Mesenchymal stem cell (in vitro differentiated cells and primary cell): Measurements from ENCODE around the gene EML1.

ENCODE experiments used
- DNase-seq: peaks from one replicate; pipeline ENCODE4 v3.0.0-alpha.2; 2013
- H2AFZ ChIP-seq: one replicate; pipeline ENCODE4 v1.6.1; 2013; ENCODE audit warnings: low read depth, mild to moderate bottlenecking, control low read depth, inconsistent platforms, low read length, moderate library complexity
- H2AK5ac ChIP-seq: 2 replicates; pipeline ENCODE4 v1.6.1; 2013; ENCODE audit warnings: low read length, moderate library complexity, mild to moderate bottlenecking, inconsistent platforms; ENCODE audit not compliant: severe bottlenecking
- H2BK120ac ChIP-seq: one replicate; pipeline ENCODE4 v1.6.1; 2013; ENCODE audit warnings: low read depth, mild to moderate bottlenecking, inconsistent platforms, low read length, moderate library complexity
- H2BK12ac ChIP-seq, 2 experiments: one replicate each; pipeline ENCODE4 v1.6.1; 2013; ENCODE audit warnings: inconsistent platforms in 2 of 2, low read length in 2 of 2, mild to moderate bottlenecking in 2 of 2, moderate library complexity in 2 of 2, control low read depth in 1 of 2
- H2BK15ac ChIP-seq: one replicate; pipeline ENCODE4 v1.6.1; 2013; ENCODE audit warnings: mild to moderate bottlenecking, low read depth, inconsistent platforms; ENCODE audit not compliant: poor library complexity, severe bottlenecking
- H2BK5ac ChIP-seq: 2 replicates; pipeline ENCODE4 v1.6.1; 2013; ENCODE audit warnings: low read depth, mild to moderate bottlenecking, low read length, control low read depth, inconsistent platforms; ENCODE audit not compliant: poor library complexity, severe bottlenecking
- H3K14ac ChIP-seq, 2 experiments: one replicate each; pipeline ENCODE4 v1.6.1; 2013; ENCODE audit warnings: inconsistent platforms in 2 of 2, low read length in 2 of 2, control low read depth in 1 of 2, mild to moderate bottlenecking in 1 of 2, moderate library complexity in 1 of 2
- H3K18ac ChIP-seq, 2 experiments: one replicate each; pipeline ENCODE4 v1.6.1; 2013; ENCODE audit warnings: inconsistent platforms in 2 of 2, low read length in 2 of 2, control low read depth in 1 of 2, low read depth in 1 of 2, mild to moderate bottlenecking in 1 of 2
- H3K23ac ChIP-seq, 2 experiments: one replicate each; pipeline ENCODE4 v1.6.1; 2013; ENCODE audit warnings: inconsistent platforms in 2 of 2, low read length in 2 of 2, mild to moderate bottlenecking in 2 of 2, moderate library complexity in 2 of 2, control low read depth in 1 of 2
- H3K27ac ChIP-seq: 2 replicates; pipeline ENCODE4 v1.5.1; 2013; ENCODE audit warnings: mild to moderate bottlenecking, moderate library complexity, low read length, control low read depth, inconsistent platforms; ENCODE audit not compliant: poor library complexity, severe bottlenecking
- H3K27me3 ChIP-seq, 2 experiments: 2 replicates each; pipeline versions ENCODE4 v1.6.1 to v1.7.0; 2013; ENCODE audit warnings: low read length in 2 of 2, mild to moderate bottlenecking in 2 of 2, moderate library complexity in 2 of 2, control low read depth in 1 of 2, inconsistent platforms in 1 of 2; ENCODE audit not compliant: control insufficient read depth in 1 of 2, insufficient read depth in 1 of 2
- H3K36me3 ChIP-seq, 2 experiments: 2 replicates each; pipeline versions ENCODE4 v1.6.1 to v1.7.0; 2013; ENCODE audit warnings: low read length in 2 of 2, control low read depth in 1 of 2, inconsistent platforms in 1 of 2, low read depth in 1 of 2, mild to moderate bottlenecking in 1 of 2; ENCODE audit not compliant: insufficient read depth in 2 of 2, control insufficient read depth in 1 of 2
- H3K4ac ChIP-seq, 2 experiments: one replicate each; pipeline ENCODE4 v1.6.1; 2013; ENCODE audit warnings: inconsistent platforms in 2 of 2, low read length in 2 of 2, mild to moderate bottlenecking in 2 of 2, moderate library complexity in 2 of 2, control low read depth in 1 of 2, low read depth in 1 of 2
- H3K4me1 ChIP-seq: 2 replicates; pipeline ENCODE4 v1.6.1; 2013; ENCODE audit warnings: low read depth, low read length, control low read depth; ENCODE audit not compliant: control insufficient read depth, insufficient read depth
- H3K4me2 ChIP-seq: 2 replicates; pipeline ENCODE4 v1.6.1; 2013; ENCODE audit warnings: low read length, mild to moderate bottlenecking, inconsistent platforms; ENCODE audit not compliant: poor library complexity, severe bottlenecking
- H3K4me3 ChIP-seq, 2 experiments: 2 replicates each; pipeline versions ENCODE4 v1.5.1 to v1.7.0; 2013; ENCODE audit warnings: low read length in 2 of 2, mild to moderate bottlenecking in 2 of 2, control low read depth in 1 of 2, low read depth in 1 of 2; ENCODE audit not compliant: insufficient read depth in 1 of 2
- H3K79me1 ChIP-seq: replicated peaks from 2 replicates; pipeline ENCODE4 v1.6.1; 2013; ENCODE audit warnings: mild to moderate bottlenecking, control low read depth, low read length, inconsistent platforms; ENCODE audit not compliant: poor library complexity, severe bottlenecking
- H3K9ac ChIP-seq: 2 replicates; pipeline ENCODE4 v1.7.0; 2013; ENCODE audit warnings: mild to moderate bottlenecking, low read length, moderate library complexity
- H3K9me3 ChIP-seq: 2 replicates; pipeline ENCODE4 v1.7.0; 2013; ENCODE audit warnings: mild to moderate bottlenecking, low read length; ENCODE audit not compliant: control insufficient read depth
- H4K8ac ChIP-seq: one replicate; pipeline ENCODE4 v1.6.1; 2013; ENCODE audit warnings: inconsistent platforms, mild to moderate bottlenecking, low read length, moderate library complexity
- H4K91ac ChIP-seq: one replicate; pipeline ENCODE4 v1.6.1; 2013; ENCODE audit warnings: mild to moderate bottlenecking, low read length, inconsistent platforms
- WGBS: methylation state at CpG from one replicate; pipeline ENCODE4 v1.1.7; 2013; ENCODE audit warnings: mixed read lengths; 5-methylcytosine and 5-hydroxymethylcytosine counted together

EML1 gene

GRCh38 chr14:99764222-99764706 is 28.9 kb upstream of the EML1 start:
- Histone ChIP-seq H3K14ac (peak overlapping the region in 1 of 2 experiments; percentile 22), H3K79me1 (no peaks in the 10 kb centered on the region), H3K4me3 (no peak overlapping the region), H3K23ac (no peak overlapping the region), H3K4ac (no peak overlapping the region), H3K36me3 (no peaks in the 10 kb centered on the region), H3K4me2 (no peak overlapping the region), H4K91ac (no peak overlapping the region), H2BK5ac (no peak overlapping the region), H3K27me3 (no peaks in the 10 kb centered on the region), H2BK15ac (no peak overlapping the region), H4K8ac (no peak overlapping the region), H3K9me3 (no peaks in the 10 kb centered on the region), H3K9ac (no peak overlapping the region), H2AFZ (no peak overlapping the region), H3K4me1 (peaks cover 9% of the 10 kb centered on the region), H2AK5ac (no peak overlapping the region), H2BK120ac (no peak overlapping the region), H3K18ac (no peak overlapping the region), H2BK12ac (no peak overlapping the region), H3K27ac (no peak overlapping the region)
- no peak for DNase-seq
- 88% methylated on average over 11 of the region's 11 CpGs for WGBS

- peak; percentile 58 for DNase-seq
- no peak overlapping the region for H3K27ac ChIP-seq
- WGBS, result 83% methylated on average over 6 of the region's 6 CpGs
Observed at GRCh38 chr14:99768381-99768780, 24.8 kb upstream of the EML1 start.

GRCh38 chr14:99769123-99769522 is 24.1 kb upstream of the EML1 start:
- Histone ChIP-seq H2AK5ac (no peak overlapping the region), H3K14ac (no peak overlapping the region), H3K9ac (no peak overlapping the region), H2AFZ (no peak overlapping the region), H2BK120ac (no peak overlapping the region), H3K4me3 (no peak overlapping the region), H3K23ac (no peak overlapping the region), H3K9me3 (no peaks in the 10 kb centered on the region), H3K4me2 (no peak overlapping the region), H3K79me1 (no peaks in the 10 kb centered on the region), H4K91ac (no peak overlapping the region), H3K4ac (no peak overlapping the region), H3K36me3 (no peaks in the 10 kb centered on the region), H4K8ac (no peak overlapping the region), H3K4me1 (peaks cover 4% of the 10 kb centered on the region), H3K27me3 (no peaks in the 10 kb centered on the region), H2BK15ac (no peak overlapping the region), H3K18ac (no peak overlapping the region), H3K27ac (no peak overlapping the region), H2BK5ac (no peak overlapping the region), H2BK12ac (no peak overlapping the region)
- no peak for DNase-seq
- WGBS, result 87% methylated on average over 6 of the region's 6 CpGs

More at GRCh38 chr14:99768381-99768780, 24.8 kb upstream of the EML1 start:
- Histone ChIP-seq H3K14ac (no peak overlapping the region), H3K4ac (no peak overlapping the region), H2BK12ac (no peak overlapping the region), H3K4me2 (no peak overlapping the region), H2AFZ (no peak overlapping the region), H3K36me3 (no peaks in the 10 kb centered on the region), H3K27me3 (no peaks in the 10 kb centered on the region), H3K9ac (no peak overlapping the region), H2BK120ac (no peak overlapping the region), H4K8ac (no peak overlapping the region), H3K4me3 (no peak overlapping the region), H3K23ac (no peak overlapping the region), H2BK5ac (no peak overlapping the region), H3K18ac (no peak overlapping the region), H3K79me1 (no peaks in the 10 kb centered on the region), H4K91ac (no peak overlapping the region), H3K4me1 (peaks cover 5% of the 10 kb centered on the region), H3K9me3 (no peaks in the 10 kb centered on the region), H2BK15ac (no peak overlapping the region), H2AK5ac (no peak overlapping the region)

- no peak overlapping the region for H3K9ac ChIP-seq
- no peaks in the 10 kb centered on the region for H3K36me3 ChIP-seq
- H2BK5ac ChIP-seq, result no peak overlapping the region
- H3K23ac ChIP-seq, result no peak overlapping the region
- no peak overlapping the region for H2BK120ac ChIP-seq
- no peak overlapping the region for H3K18ac ChIP-seq
- H3K4ac ChIP-seq, result peak overlapping the region in 1 of 2 experiments; percentile 40
- 98% methylated on average over 2 of the region's 3 CpGs for WGBS
- no peak overlapping the region for H2BK12ac ChIP-seq
- no peak overlapping the region for H3K14ac ChIP-seq
- peaks cover 5% of the 10 kb centered on the region for H3K4me1 ChIP-seq
- H4K8ac ChIP-seq, result no peak overlapping the region
- H3K27me3 ChIP-seq, result peaks cover 0 to 3% of the 10 kb centered on the region in 2 experiments
- H2BK15ac ChIP-seq, result no peak overlapping the region
- H3K79me1 ChIP-seq, result no peaks in the 10 kb centered on the region
- H2AFZ ChIP-seq, result no peak overlapping the region
- no peak overlapping the region for H4K91ac ChIP-seq
- DNase-seq, result no peak
- no peak overlapping the region for H3K4me3 ChIP-seq
- no peak overlapping the region for H2AK5ac ChIP-seq
- H3K4me2 ChIP-seq, result no peak overlapping the region
- no peaks in the 10 kb centered on the region for H3K9me3 ChIP-seq
- H3K27ac ChIP-seq, result no peak overlapping the region
Observed at GRCh38 chr14:99769799-99770198, 23.4 kb upstream of the EML1 start.
